K562 (cell line): ENCODE data around the gene SYNE2. TPM values are rescaled to one million over a fixed set of nuclear protein-coding genes. Genes with fewer than 3 reads are reported as not detected.

Source experiments
- ATAC-seq: fragments of 200-7000 bp; cut with Tn5 transposase; 3 replicates; pipeline ENCODE4 v1.9.1; 2020; ENCODE audit warnings: moderate library complexity
- BruUV-seq: library from RNA; stranded (reverse); fragments of 400-500 nt; replicated peaks from 2 replicates; lab custom pipeline; 2021; lab: Mats Ljungman, UMichigan
- CTCF ChIA-PET: fragments of 300-600 bp; formaldehyde crosslinking; extraction: SDS; loops from one replicate; lab custom pipeline; 2021; ENCODE audit warnings: low intra/inter-chr PET ratio; lab: Yijun Ruan, JAX
- POLR2A ChIA-PET: fragments of 300-600, 350-650 bp; sonication (Branson Sonifier 250); formaldehyde crosslinking; extraction: SDS; loops from one replicate; lab custom pipeline; 2021; ENCODE audit warnings: antibody characterized with exemption, inconsistent platforms; lab: Yijun Ruan, JAX
- DNase-seq, 4 experiments: peaks; one replicate each; pipeline versions ENCODE4 v3.0.0 to v3.0.0-alpha.2; 2011 to 2018; ENCODE audit warnings: low spot score in 3 of 4, mixed read lengths in 3 of 4; ENCODE audit errors: extremely low read depth in 1 of 4
- FAIRE-seq: peaks from 2 replicates; lab custom pipeline; 2011; peaks lifted over from hg19 to GRCh38; lab: Jason Lieb, UNC
- H2AFZ ChIP-seq: 2 replicates; pipeline ENCODE4 v1.6.0; 2011; ENCODE audit warnings: low read depth, low read length, control low read depth, inconsistent platforms
- H3K27ac ChIP-seq: fragments of 200-600 bp; 3 replicates; pipeline ENCODE4 v1.8.0; 2011; ENCODE audit warnings: low read depth, mild to moderate bottlenecking, control low read depth, inconsistent platforms, low read length, moderate library complexity, mixed read lengths; ENCODE audit errors: extremely low read depth
- H3K27me3 ChIP-seq, 2 experiments: fragments of 300-600 bp in 1 of 2; 2 replicates in 1 of 2; 3 replicates in 1 of 2; pipeline versions ENCODE4 v1.6.0 to v1.8.0; 2011; ENCODE audit warnings: inconsistent platforms in 2 of 2, low read length in 2 of 2, mild to moderate bottlenecking in 1 of 2, mixed read lengths in 1 of 2, moderate library complexity in 1 of 2; ENCODE audit not compliant: control insufficient read depth in 2 of 2, insufficient read depth in 2 of 2
- H3K36me3 ChIP-seq: fragments of 300-600 bp; 3 replicates; pipeline ENCODE4 v1.8.0; 2011; ENCODE audit warnings: mild to moderate bottlenecking, low read length, inconsistent platforms; ENCODE audit not compliant: control insufficient read depth, insufficient read depth
- H3K4me1 ChIP-seq, 2 experiments: fragments of 200-600 bp in 1 of 2; replicated peaks in 1 of 2; 2 replicates in 1 of 2; 3 replicates in 1 of 2; pipeline versions ENCODE4 v1.5.1 to v1.8.0; 2011; ENCODE audit warnings: inconsistent platforms in 2 of 2, low read length in 2 of 2, mild to moderate bottlenecking in 1 of 2, mixed read lengths in 1 of 2, moderate library complexity in 1 of 2; ENCODE audit not compliant: control insufficient read depth in 2 of 2, insufficient read depth in 2 of 2
- H3K4me2 ChIP-seq: 2 replicates; pipeline ENCODE4 v1.6.1; 2011; ENCODE audit warnings: low read length, control low read depth, inconsistent platforms, mixed read lengths; ENCODE audit not compliant: insufficient read depth
- H3K4me3 ChIP-seq: fragments of 200-600 bp; sonication (generic), shearing (Covaris generic); 2 replicates; pipeline ENCODE4 v1.5.1; 2016; ENCODE audit warnings: control low read depth, inconsistent platforms
- H3K79me2 ChIP-seq: fragments of 200-600 bp; 3 replicates; pipeline ENCODE4 v1.8.0; 2011; ENCODE audit warnings: low read length, inconsistent platforms; ENCODE audit not compliant: control insufficient read depth, insufficient read depth
- H3K9ac ChIP-seq, 2 experiments: 2 replicates each; pipeline versions ENCODE4 v1.6.0 to v1.6.1; 2011; ENCODE audit warnings: low read depth in 2 of 2, low read length in 2 of 2, control low read depth in 1 of 2, inconsistent platforms in 1 of 2, mild to moderate bottlenecking in 1 of 2, mixed read lengths in 1 of 2; ENCODE audit not compliant: insufficient read depth in 1 of 2
- H3K9me1 ChIP-seq: one replicate; pipeline ENCODE4 v1.6.0; 2011; ENCODE audit warnings: inconsistent platforms, mild to moderate bottlenecking, low read length, moderate library complexity; ENCODE audit not compliant: control insufficient read depth, insufficient read depth
- H3K9me3 ChIP-seq: replicated peaks from 2 replicates; pipeline ENCODE4 v1.5.1; 2011; ENCODE audit warnings: low read depth, low read length, inconsistent platforms; ENCODE audit not compliant: control insufficient read depth, insufficient read depth
- H4K20me1 ChIP-seq: replicated peaks from 2 replicates; pipeline ENCODE4 v1.6.1; 2011; ENCODE audit warnings: low read length, inconsistent platforms, mixed read lengths; ENCODE audit not compliant: control insufficient read depth, insufficient read depth
- BCL6 ChIP-seq: fragments of 250-450 bp; sonication (Bioruptor Pico); IDR thresholded peaks from 2 replicates; pipeline ENCODE4 v1.4.0; 2020
- GABPA ChIP-seq: fragments of 200-800 bp; sonication (Bioruptor generic); conservative IDR thresholded peaks from 2 replicates; pipeline ENCODE4 v1.6.1; 2016; ENCODE audit warnings: low read depth, missing genetic modification characterization, missing compliant biosample characterization
- NFIX ChIP-seq: fragments of 250-450 bp; sonication (Bioruptor Pico); IDR thresholded peaks from 2 replicates; pipeline ENCODE4 v1.4.0; 2020; ENCODE audit warnings: low read depth, mild to moderate bottlenecking, moderate library complexity
- RBM22 ChIP-seq: fragments of 200-400 bp; formaldehyde crosslinking; IDR thresholded peaks from 2 replicates; pipeline ENCODE4 v1.6.1; 2018; ENCODE audit warnings: low read length, low read depth; ENCODE audit not compliant: poor library complexity, severe bottlenecking
- RBM34 ChIP-seq: fragments of 200-400 bp; formaldehyde crosslinking; IDR thresholded peaks from 2 replicates; pipeline ENCODE4 v1.6.1; 2018; ENCODE audit warnings: low read length, borderline replicate concordance; ENCODE audit not compliant: insufficient read depth
- SMARCA5 ChIP-seq: fragments of 450-650 bp; IDR thresholded peaks from 2 replicates; pipeline ENCODE4 v1.6.1; 2016
- TOE1 ChIP-seq, 2 experiments: fragments of 450-650 bp in 1 of 2; sonication (generic) in 1 of 2; formaldehyde crosslinking in 1 of 2; IDR thresholded peaks; 2 replicates each; pipeline versions ENCODE4 v1.7.1 to v1.8.0; 2016 to 2022; ENCODE audit warnings: borderline replicate concordance in 2 of 2, mild to moderate bottlenecking in 2 of 2, antibody characterized with exemption in 1 of 2, inconsistent platforms in 1 of 2, low read depth in 1 of 2, missing genetic modification reagents in 1 of 2, moderate library complexity in 1 of 2
- ZNF143 ChIP-seq: sonication (generic); formaldehyde crosslinking; IDR thresholded peaks from 2 replicates; pipeline ENCODE4 v1.9.0; 2022; ENCODE audit warnings: mild to moderate bottlenecking, missing genetic modification reagents
- ZNF324 ChIP-seq: fragments of 250-450 bp; sonication (Bioruptor Pico); IDR thresholded peaks from 2 replicates; pipeline ENCODE4 v1.4.0; 2020; ENCODE audit warnings: mild to moderate bottlenecking
- WGBS: fragments of 100-300 bp; shearing (Covaris generic); methylation state at CpG from one replicate; pipeline ENCODE4 v1.1.6; 2016; ENCODE audit warnings: low coverage, mixed read lengths; ENCODE audit not compliant: insufficient coverage; ENCODE audit errors: missing lambda C conversion rate; 5-methylcytosine and 5-hydroxymethylcytosine counted together
- in situ Hi-C: fragments of 300-500 bp; cut with MboI; formaldehyde crosslinking; loops from 4 replicates; pipeline ENCODE4 v1.15.0; 2018; ENCODE audit warnings: inconsistent platforms, mixed read lengths
- intact Hi-C: fragments of 100-400 bp; cut with micrococcal nuclease; formaldehyde crosslinking; loops from 2 replicates; pipeline ENCODE4 v1.14.2; 2022
- polyA plus RNA-seq, 8 experiments: library from polyadenylated mRNA; depleted of rRNA in 4 of 8; stranded (reverse) in 5 of 8; unstranded in 3 of 8; fragments of >200 nt; fragmentation: Nextera tagmentation in 2 of 8; fragmentation: Illumina TruSeq in 1 of 8; extraction: Ambion mirVana in 2 of 8; extraction: Trizol in 1 of 8; gene quantifications; 2 replicates each; pipeline versions ENCODE4 v1.2.1 to v1.2.3, GENCODE V29; 2011 to 2014; ENCODE audit warnings: inconsistent platforms in 1 of 8, missing spikeins in 1 of 8
- total RNA-seq, 7 experiments: library from RNA; depleted of rRNA in 6 of 7; stranded (reverse); fragments of >200 nt in 6 of 7; fragmentation: Illumina TruSeq in 2 of 7; extraction: Trizol in 2 of 7; gene quantifications; 2 replicates each; pipeline versions ENCODE4 v1.2.1 to v1.2.3, GENCODE V29; 2011 to 2021; ENCODE audit warnings: low replicate concordance in 1 of 7
- TF ChIP-seq, protein P1 (sequence below): sonication (generic); formaldehyde crosslinking; IDR thresholded peaks from 2 replicates; pipeline ENCODE4 v1.8.1; 2023; ENCODE audit warnings: mild to moderate bottlenecking, missing genetic modification reagents
- TF ChIP-seq, protein P2 (sequence below): fragments of 250-450 bp; sonication (Bioruptor Pico); IDR thresholded peaks from 2 replicates; pipeline ENCODE4 v1.5.0; 2021

Gene SYNE2
- total and polyA plus RNA-seq, 9 of the 15 experiments (the other 6 are each of a cell fraction or from before 2014, with no cell fraction given), result 0.06 to 0.53 (median 0.11) TPM

DNA sequence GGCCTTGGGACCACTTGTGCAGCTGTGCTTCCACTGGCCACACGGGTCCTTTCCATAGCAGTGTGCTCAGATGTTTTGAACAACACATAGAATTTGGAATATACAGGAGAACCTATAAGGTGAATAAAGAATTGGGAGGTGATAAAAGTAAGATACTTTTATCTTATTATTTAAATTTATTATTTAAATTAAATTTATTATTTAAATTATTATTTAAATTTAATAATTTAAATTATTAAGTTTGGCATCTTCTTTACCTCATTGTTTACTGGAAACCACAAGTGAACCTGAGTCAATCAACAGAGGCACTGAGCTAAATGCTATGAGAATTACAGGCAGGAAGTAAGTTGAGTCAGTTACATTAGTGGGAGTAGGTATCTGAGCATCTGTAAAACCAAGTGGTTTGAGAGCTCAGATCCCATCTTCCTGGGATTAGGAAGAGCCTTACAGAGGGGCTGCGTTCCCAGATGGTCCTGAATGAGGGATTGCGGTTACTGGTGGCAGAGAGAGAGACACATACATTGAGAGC, 338.2 kb downstream of the SYNE2 start:
- CTCF ChIA-PET, result no interaction called here
- Histone ChIP-seq H2AFZ (no peak overlapping the region), H3K4me2 (no peak overlapping the region), H3K9ac (no peak overlapping the region), H3K27me3 (no peaks in the 10 kb centered on the region), H3K4me3 (no peak overlapping the region), H3K9me3 (no peaks in the 10 kb centered on the region), H3K27ac (no peak overlapping the region), H3K4me1 (peaks cover 0 to 20% of the 10 kb centered on the region in 2 experiments; a peak in 3 of 5 replicates), H4K20me1 (no peaks in the 10 kb centered on the region), H3K36me3 (no peaks in the 10 kb centered on the region), H3K9me1 (no peaks in the 10 kb centered on the region), H3K79me2 (no peaks in the 10 kb centered on the region)
- intact Hi-C loops, result no loop called here
- DNase-seq (no peak), FAIRE-seq (no peak), ATAC-seq (no peak)
- BruUV-seq, result no TSS peak
- WGBS, result 58% methylated on average over 3 of the region's 3 CpGs
- in situ Hi-C loops, result no loop called here
- POLR2A ChIA-PET, result interaction anchor here (1.1 kb wide), 1 partner anchor 18 kb away, joined by 3 read pairs; no protein-coding TSS in a partner anchor
- TF ChIP-seq TOE1 (IDR thresholded peaks at IDR 0.05; ENCODE audit: borderline replicate concordance) (no peak), TOE1 (CRISPR knock-in tag; IDR thresholded peaks at IDR 0.05; ENCODE audit: borderline replicate concordance, low read depth) (no peak), SMARCA5 (no peak), ZNF143 (CRISPR knock-in tag) (no peak), NFIX (no peak), ZNF324 (CRISPR knock-in tag) (no peak), GABPA (tag) (no peak), BCL6 (no peak), RBM22 (no peak), RBM34 (no peak)
- TF ChIP-seq, protein P1, sequence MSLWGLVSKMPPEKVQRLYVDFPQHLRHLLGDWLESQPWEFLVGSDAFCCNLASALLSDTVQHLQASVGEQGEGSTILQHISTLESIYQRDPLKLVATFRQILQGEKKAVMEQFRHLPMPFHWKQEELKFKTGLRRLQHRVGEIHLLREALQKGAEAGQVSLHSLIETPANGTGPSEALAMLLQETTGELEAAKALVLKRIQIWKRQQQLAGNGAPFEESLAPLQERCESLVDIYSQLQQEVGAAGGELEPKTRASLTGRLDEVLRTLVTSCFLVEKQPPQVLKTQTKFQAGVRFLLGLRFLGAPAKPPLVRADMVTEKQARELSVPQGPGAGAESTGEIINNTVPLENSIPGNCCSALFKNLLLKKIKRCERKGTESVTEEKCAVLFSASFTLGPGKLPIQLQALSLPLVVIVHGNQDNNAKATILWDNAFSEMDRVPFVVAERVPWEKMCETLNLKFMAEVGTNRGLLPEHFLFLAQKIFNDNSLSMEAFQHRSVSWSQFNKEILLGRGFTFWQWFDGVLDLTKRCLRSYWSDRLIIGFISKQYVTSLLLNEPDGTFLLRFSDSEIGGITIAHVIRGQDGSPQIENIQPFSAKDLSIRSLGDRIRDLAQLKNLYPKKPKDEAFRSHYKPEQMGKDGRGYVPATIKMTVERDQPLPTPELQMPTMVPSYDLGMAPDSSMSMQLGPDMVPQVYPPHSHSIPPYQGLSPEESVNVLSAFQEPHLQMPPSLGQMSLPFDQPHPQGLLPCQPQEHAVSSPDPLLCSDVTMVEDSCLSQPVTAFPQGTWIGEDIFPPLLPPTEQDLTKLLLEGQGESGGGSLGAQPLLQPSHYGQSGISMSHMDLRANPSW (CRISPR knock-in tag), result no peak
- TF ChIP-seq, protein P2, sequence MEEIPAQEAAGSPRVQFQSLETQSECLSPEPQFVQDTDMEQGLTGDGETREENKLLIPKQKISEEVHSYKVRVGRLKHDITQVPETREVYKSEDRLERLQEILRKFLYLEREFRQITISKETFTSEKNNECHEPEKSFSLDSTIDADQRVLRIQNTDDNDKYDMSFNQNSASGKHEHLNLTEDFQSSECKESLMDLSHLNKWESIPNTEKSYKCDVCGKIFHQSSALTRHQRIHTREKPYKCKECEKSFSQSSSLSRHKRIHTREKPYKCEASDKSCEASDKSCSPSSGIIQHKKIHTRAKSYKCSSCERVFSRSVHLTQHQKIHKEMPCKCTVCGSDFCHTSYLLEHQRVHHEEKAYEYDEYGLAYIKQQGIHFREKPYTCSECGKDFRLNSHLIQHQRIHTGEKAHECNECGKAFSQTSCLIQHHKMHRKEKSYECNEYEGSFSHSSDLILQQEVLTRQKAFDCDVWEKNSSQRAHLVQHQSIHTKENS (CRISPR knock-in tag), result no peak
